WTC11 (cell line): Measurements from ENCODE around the gene DCST2. TPM values are rescaled to one million over a fixed set of nuclear protein-coding genes. Genes with fewer than 3 reads are reported as not detected.

Experiments used
- ATF6 ChIP-seq: sonication (generic); formaldehyde crosslinking; IDR thresholded peaks from 2 replicates; pipeline ENCODE4 v1.8.1; 2023; ENCODE audit warnings: mild to moderate bottlenecking, missing genetic modification reagents
- CREB1 ChIP-seq: sonication (generic); formaldehyde crosslinking; IDR thresholded peaks from 2 replicates; pipeline ENCODE4 v1.8.0; 2023; ENCODE audit warnings: mild to moderate bottlenecking, missing genetic modification reagents
- ELF4 ChIP-seq: sonication (generic); formaldehyde crosslinking; IDR thresholded peaks from 2 replicates; pipeline ENCODE4 v1.8.1; 2022; ENCODE audit warnings: low read depth, mild to moderate bottlenecking, moderate library complexity, missing genetic modification reagents
- ETV6 ChIP-seq: sonication (generic); formaldehyde crosslinking; IDR thresholded peaks from 2 replicates; pipeline ENCODE4 v1.8.1; 2022; ENCODE audit warnings: mild to moderate bottlenecking, missing genetic modification reagents
- FOXJ3 ChIP-seq: sonication (generic); formaldehyde crosslinking; IDR thresholded peaks from 2 replicates; pipeline ENCODE4 v1.9.0; 2021; ENCODE audit warnings: missing genetic modification reagents, mild to moderate bottlenecking, borderline replicate concordance
- FOXP1 ChIP-seq: sonication (generic); formaldehyde crosslinking; IDR thresholded peaks from 2 replicates; pipeline ENCODE4 v1.8.0; 2022; ENCODE audit warnings: missing genetic modification reagents, mild to moderate bottlenecking, moderate library complexity, borderline replicate concordance
- GRHL2 ChIP-seq: fragments of 250-450 bp; sonication (Bioruptor Pico); IDR thresholded peaks from 2 replicates; pipeline ENCODE4 v1.8.0; 2022; ENCODE audit warnings: mild to moderate bottlenecking, moderate library complexity; ENCODE audit not compliant: insufficient replicate concordance, severe bottlenecking
- IRF1 ChIP-seq: sonication (generic); formaldehyde crosslinking; IDR thresholded peaks from 2 replicates; pipeline ENCODE4 v1.8.0; 2023; ENCODE audit warnings: missing genetic modification reagents
- IRF2 ChIP-seq: sonication (generic); formaldehyde crosslinking; IDR thresholded peaks from 2 replicates; pipeline ENCODE4 v1.8.0; 2022; ENCODE audit warnings: low read depth, missing genetic modification reagents, borderline replicate concordance
- JAZF1 ChIP-seq: fragments of 250-450 bp; sonication (Bioruptor Pico); IDR thresholded peaks from 2 replicates; pipeline ENCODE4 v1.9.0; 2021; ENCODE audit warnings: moderate library complexity, mild to moderate bottlenecking, inconsistent platforms
- KAT7 ChIP-seq: sonication (generic); formaldehyde crosslinking; IDR thresholded peaks from 2 replicates; pipeline ENCODE4 v1.8.1; 2023; ENCODE audit warnings: missing genetic modification reagents, mild to moderate bottlenecking, borderline replicate concordance
- MAX ChIP-seq: sonication (generic); formaldehyde crosslinking; IDR thresholded peaks from 2 replicates; pipeline ENCODE4 v1.8.0; 2022; ENCODE audit warnings: mild to moderate bottlenecking, missing genetic modification reagents
- NFATC4 ChIP-seq: fragments of 250-450 bp; sonication (Bioruptor Pico); IDR thresholded peaks from 2 replicates; pipeline ENCODE4 v1.9.0; 2021; ENCODE audit warnings: mild to moderate bottlenecking
- NFE2L1 ChIP-seq: sonication (generic); formaldehyde crosslinking; IDR thresholded peaks from 2 replicates; pipeline ENCODE4 v1.8.1; 2023; ENCODE audit warnings: missing genetic modification reagents
- PRRX2 ChIP-seq: fragments of 250-450 bp; sonication (Bioruptor Pico); IDR thresholded peaks from 2 replicates; pipeline ENCODE4 v1.8.0; 2021; ENCODE audit warnings: mild to moderate bottlenecking
- SOX15 ChIP-seq: fragments of 250-450 bp; sonication (Bioruptor Pico); IDR thresholded peaks from 2 replicates; pipeline ENCODE4 v1.9.0; 2021; ENCODE audit warnings: mild to moderate bottlenecking
- STAT6 ChIP-seq: sonication (generic); formaldehyde crosslinking; conservative IDR thresholded peaks from 2 replicates; pipeline ENCODE4 v1.8.1; 2023; ENCODE audit warnings: mild to moderate bottlenecking, low read depth, missing genetic modification reagents, moderate library complexity
- TCF7 ChIP-seq: sonication (generic); formaldehyde crosslinking; IDR thresholded peaks from 2 replicates; pipeline ENCODE4 v1.8.0; 2022; ENCODE audit warnings: mild to moderate bottlenecking, low read depth, missing genetic modification reagents, moderate library complexity
- TP53 ChIP-seq: sonication (generic); formaldehyde crosslinking; IDR thresholded peaks from 2 replicates; pipeline ENCODE4 v1.8.1; 2023; ENCODE audit warnings: mild to moderate bottlenecking, missing genetic modification reagents
- ZNF138 ChIP-seq: sonication (generic); formaldehyde crosslinking; conservative IDR thresholded peaks from 2 replicates; pipeline ENCODE4 v1.8.1; 2022; ENCODE audit warnings: mild to moderate bottlenecking, moderate library complexity, missing genetic modification reagents
- ZNF263 ChIP-seq: sonication (generic); formaldehyde crosslinking; IDR thresholded peaks from 2 replicates; pipeline ENCODE4 v1.8.1; 2022; ENCODE audit warnings: low read depth, mild to moderate bottlenecking, moderate library complexity, missing genetic modification reagents
- ZNF396 ChIP-seq: fragments of 250-450 bp; sonication (Bioruptor Pico); IDR thresholded peaks from 2 replicates; pipeline ENCODE4 v1.8.0; 2021; ENCODE audit warnings: mild to moderate bottlenecking, moderate library complexity, borderline replicate concordance
- ZNF416 ChIP-seq: fragments of 250-450 bp; sonication (Bioruptor Pico); IDR thresholded peaks from 2 replicates; pipeline ENCODE4 v1.9.0; 2021; ENCODE audit warnings: mild to moderate bottlenecking, inconsistent platforms
- total RNA-seq: library from RNA; stranded (reverse); gene quantifications from 3 replicates; pipeline ENCODE4 v1.2.3, GENCODE V29; 2021
- TF ChIP-seq, protein P1 (sequence below): sonication (generic); formaldehyde crosslinking; IDR thresholded peaks from 2 replicates; pipeline ENCODE4 v1.8.0; 2022; ENCODE audit warnings: missing genetic modification reagents
- TF ChIP-seq, protein P2 (sequence below): fragments of 250-450 bp; sonication (Bioruptor Pico); IDR thresholded peaks from 2 replicates; pipeline ENCODE4 v1.8.0; 2021; ENCODE audit warnings: mild to moderate bottlenecking
- TF ChIP-seq, protein P3 (sequence below): sonication (generic); formaldehyde crosslinking; IDR thresholded peaks from 2 replicates; pipeline ENCODE4 v1.8.0; 2022; ENCODE audit warnings: mild to moderate bottlenecking, missing genetic modification reagents
- TF ChIP-seq, protein P4 (sequence below): sonication (generic); formaldehyde crosslinking; conservative IDR thresholded peaks from 2 replicates; pipeline ENCODE4 v1.8.1; 2022; ENCODE audit warnings: mild to moderate bottlenecking, missing genetic modification reagents

DCST2 gene
- total RNA-seq, 1 experiment from 2014 or later: 0.83 TPM

- TF ChIP-seq, protein P1, sequence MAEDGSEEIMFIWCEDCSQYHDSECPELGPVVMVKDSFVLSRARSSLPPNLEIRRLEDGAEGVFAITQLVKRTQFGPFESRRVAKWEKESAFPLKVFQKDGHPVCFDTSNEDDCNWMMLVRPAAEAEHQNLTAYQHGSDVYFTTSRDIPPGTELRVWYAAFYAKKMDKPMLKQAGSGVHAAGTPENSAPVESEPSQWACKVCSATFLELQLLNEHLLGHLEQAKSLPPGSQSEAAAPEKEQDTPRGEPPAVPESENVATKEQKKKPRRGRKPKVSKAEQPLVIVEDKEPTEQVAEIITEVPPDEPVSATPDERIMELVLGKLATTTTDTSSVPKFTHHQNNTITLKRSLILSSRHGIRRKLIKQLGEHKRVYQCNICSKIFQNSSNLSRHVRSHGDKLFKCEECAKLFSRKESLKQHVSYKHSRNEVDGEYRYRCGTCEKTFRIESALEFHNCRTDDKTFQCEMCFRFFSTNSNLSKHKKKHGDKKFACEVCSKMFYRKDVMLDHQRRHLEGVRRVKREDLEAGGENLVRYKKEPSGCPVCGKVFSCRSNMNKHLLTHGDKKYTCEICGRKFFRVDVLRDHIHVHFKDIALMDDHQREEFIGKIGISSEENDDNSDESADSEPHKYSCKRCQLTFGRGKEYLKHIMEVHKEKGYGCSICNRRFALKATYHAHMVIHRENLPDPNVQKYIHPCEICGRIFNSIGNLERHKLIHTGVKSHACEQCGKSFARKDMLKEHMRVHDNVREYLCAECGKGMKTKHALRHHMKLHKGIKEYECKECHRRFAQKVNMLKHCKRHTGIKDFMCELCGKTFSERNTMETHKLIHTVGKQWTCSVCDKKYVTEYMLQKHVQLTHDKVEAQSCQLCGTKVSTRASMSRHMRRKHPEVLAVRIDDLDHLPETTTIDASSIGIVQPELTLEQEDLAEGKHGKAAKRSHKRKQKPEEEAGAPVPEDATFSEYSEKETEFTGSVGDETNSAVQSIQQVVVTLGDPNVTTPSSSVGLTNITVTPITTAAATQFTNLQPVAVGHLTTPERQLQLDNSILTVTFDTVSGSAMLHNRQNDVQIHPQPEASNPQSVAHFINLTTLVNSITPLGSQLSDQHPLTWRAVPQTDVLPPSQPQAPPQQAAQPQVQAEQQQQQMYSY (CRISPR knock-in tag): no peak; the same call in 1 of the 2 replicates
- no peak for TF ChIP-seq TCF7 (CRISPR knock-in tag)
- TF ChIP-seq MAX (CRISPR knock-in tag): peak; percentile 77
- peak; percentile 89 for TF ChIP-seq NFE2L1 (CRISPR knock-in tag)
- TF ChIP-seq, protein P2, sequence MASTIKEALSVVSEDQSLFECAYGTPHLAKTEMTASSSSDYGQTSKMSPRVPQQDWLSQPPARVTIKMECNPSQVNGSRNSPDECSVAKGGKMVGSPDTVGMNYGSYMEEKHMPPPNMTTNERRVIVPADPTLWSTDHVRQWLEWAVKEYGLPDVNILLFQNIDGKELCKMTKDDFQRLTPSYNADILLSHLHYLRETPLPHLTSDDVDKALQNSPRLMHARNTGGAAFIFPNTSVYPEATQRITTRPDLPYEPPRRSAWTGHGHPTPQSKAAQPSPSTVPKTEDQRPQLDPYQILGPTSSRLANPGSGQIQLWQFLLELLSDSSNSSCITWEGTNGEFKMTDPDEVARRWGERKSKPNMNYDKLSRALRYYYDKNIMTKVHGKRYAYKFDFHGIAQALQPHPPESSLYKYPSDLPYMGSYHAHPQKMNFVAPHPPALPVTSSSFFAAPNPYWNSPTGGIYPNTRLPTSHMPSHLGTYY (CRISPR knock-in tag): no peak
- TF ChIP-seq JAZF1: no peak
- peak; percentile 80; the same call in 1 of the 2 replicates for TF ChIP-seq ZNF138 (CRISPR knock-in tag)
- TF ChIP-seq, protein P3, sequence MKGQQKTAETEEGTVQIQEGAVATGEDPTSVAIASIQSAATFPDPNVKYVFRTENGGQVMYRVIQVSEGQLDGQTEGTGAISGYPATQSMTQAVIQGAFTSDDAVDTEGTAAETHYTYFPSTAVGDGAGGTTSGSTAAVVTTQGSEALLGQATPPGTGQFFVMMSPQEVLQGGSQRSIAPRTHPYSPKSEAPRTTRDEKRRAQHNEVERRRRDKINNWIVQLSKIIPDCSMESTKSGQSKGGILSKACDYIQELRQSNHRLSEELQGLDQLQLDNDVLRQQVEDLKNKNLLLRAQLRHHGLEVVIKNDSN: peak; percentile 61; the same call in 1 of the 2 replicates
- peak; percentile 77; the same call in 1 of the 2 replicates for TF ChIP-seq TP53 (CRISPR knock-in tag)
- no peak for TF ChIP-seq ZNF416
- peak; percentile 90; the same call in 1 of the 2 replicates for TF ChIP-seq KAT7 (CRISPR knock-in tag)
- TF ChIP-seq GRHL2 (CRISPR knock-in tag): no peak
- TF ChIP-seq, protein P4, sequence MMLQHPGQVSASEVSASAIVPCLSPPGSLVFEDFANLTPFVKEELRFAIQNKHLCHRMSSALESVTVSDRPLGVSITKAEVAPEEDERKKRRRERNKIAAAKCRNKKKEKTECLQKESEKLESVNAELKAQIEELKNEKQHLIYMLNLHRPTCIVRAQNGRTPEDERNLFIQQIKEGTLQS (CRISPR knock-in tag): no peak
- TF ChIP-seq ATF6: no peak
- TF ChIP-seq SOX15 (CRISPR knock-in tag): no peak
- TF ChIP-seq ETV6 (CRISPR knock-in tag): peak; percentile 97
- TF ChIP-seq IRF2: no peak
- TF ChIP-seq ZNF263 (CRISPR knock-in tag): 0 out of 2 replicates have a peak, but pooled peaks have one; percentile 8
- TF ChIP-seq FOXP1: peak; percentile 94
- TF ChIP-seq NFATC4: peak; percentile 23; the same call in 1 of the 2 replicates
- 0 out of 2 replicates have a peak, but pooled peaks have one; percentile 23 for TF ChIP-seq IRF1
- TF ChIP-seq STAT6: no peak
- peak; percentile 54; the same call in 1 of the 2 replicates for TF ChIP-seq CREB1 (CRISPR knock-in tag)
- TF ChIP-seq PRRX2 (CRISPR knock-in tag): no peak
- no peak for TF ChIP-seq ELF4 (CRISPR knock-in tag)
- no peak for TF ChIP-seq FOXJ3 (CRISPR knock-in tag)
- no peak for TF ChIP-seq ZNF396 (CRISPR knock-in tag)
These were observed 16.3 kb downstream of the DCST2 start (continued) for GRCh38 chr1:155017041-155017945.
